GM10248 (cell line): ENCODE data around the gene CLMP.

ENCODE experiments used
- CTCF ChIA-PET: fragments of 300-600 bp; sonication (Branson Sonifier 250); formaldehyde crosslinking; extraction: SDS; loops from one replicate; lab custom pipeline; 2021; ENCODE audit warnings: antibody characterized with exemption; lab: Yijun Ruan, JAX
- POLR2A ChIA-PET: fragments of 350-650 bp; sonication (Branson Sonifier 250); formaldehyde crosslinking; extraction: SDS; loops from one replicate; lab custom pipeline; 2020; ENCODE audit warnings: antibody characterized with exemption; lab: Yijun Ruan, JAX
- DNase-seq: peaks from one replicate; pipeline ENCODE4 v3.0.0; 2012; ENCODE audit errors: extremely low spot score
- CTCF ChIP-seq: IDR thresholded peaks from 2 replicates; pipeline ENCODE4 v1.5.1; 2012; ENCODE audit warnings: mild to moderate bottlenecking, low read depth; ENCODE audit errors: extremely low read depth, missing control alignments, control extremely low read depth

Gene CLMP

GRCh38 chr11:123046473-123047259 lies 148.4 kb downstream of the CLMP start:
- CTCF ChIA-PET, result interaction anchor here (1.4 to 5.8 kb wide), 8 partner anchors 9 to 193 kb away, joined by 3 to 52 read pairs (median 8); no protein-coding TSS in a partner anchor
- DNase-seq, result no peak
- POLR2A ChIA-PET, result interaction anchor here (0.9 to 2.9 kb wide), 2 partner anchors 10 to 15 kb away, joined by 3 to 22 read pairs; partner anchors contain the start of gene HSPA8
- TF ChIP-seq CTCF, result no peak

GRCh38 chr11:123045101-123045500 lies 149.9 kb downstream of the CLMP start:
- CTCF ChIA-PET, result interaction anchor here (1.0 to 5.8 kb wide), 6 partner anchors 11 to 181 kb away, joined by 3 to 52 read pairs (median 6); no protein-coding TSS in a partner anchor
- TF ChIP-seq CTCF, result no peak
- POLR2A ChIA-PET, result no interaction called here
- DNase-seq, result no peak

DNA sequence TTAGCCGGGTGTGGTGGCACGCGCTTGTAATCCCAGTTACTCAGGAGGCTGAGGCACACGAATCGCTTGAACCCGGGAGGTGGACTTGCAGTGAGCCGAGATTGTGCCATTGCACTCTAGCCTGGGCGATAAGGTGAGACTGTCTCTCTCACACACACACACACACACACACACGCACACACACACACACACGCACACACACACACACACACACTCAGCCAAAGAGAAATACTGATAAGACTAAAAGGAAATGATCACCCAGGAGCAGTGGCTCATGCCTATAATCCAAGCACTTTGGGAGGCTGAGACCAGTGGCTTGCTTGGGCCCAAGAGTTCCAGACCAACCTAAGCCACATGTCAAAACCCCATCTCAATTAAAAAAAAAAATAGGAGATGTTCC lies 153.9 kb downstream of the CLMP start:
- CTCF ChIA-PET, result no interaction called here
- no peak for TF ChIP-seq CTCF
- DNase-seq, result no peak
- POLR2A ChIA-PET, result no interaction called here

DNA sequence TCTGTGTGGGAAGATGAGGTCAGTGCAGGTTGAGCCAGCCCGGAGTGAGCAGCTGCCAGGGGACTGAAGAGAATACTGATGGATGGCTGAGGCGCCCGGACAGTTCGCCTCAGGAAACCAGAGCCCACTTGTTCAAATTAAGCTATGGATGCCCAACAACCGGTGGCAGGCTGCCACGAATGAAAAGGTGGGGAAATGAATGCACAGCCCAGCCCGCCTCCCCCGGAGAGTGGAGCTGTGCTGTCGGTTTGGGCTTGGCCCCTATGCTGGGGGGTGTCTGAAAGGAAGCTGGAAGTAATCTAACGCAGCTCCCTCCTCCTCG lies 155.0 kb downstream of the CLMP start:
- no peak for TF ChIP-seq CTCF
- CTCF ChIA-PET, result interaction anchor here (0.8 to 1.8 kb wide), 3 partner anchors 13 to 17 kb away, joined by 3 to 6 read pairs (median 3); no protein-coding TSS in a partner anchor
- no peak for DNase-seq
- POLR2A ChIA-PET, result no interaction called here

DNA sequence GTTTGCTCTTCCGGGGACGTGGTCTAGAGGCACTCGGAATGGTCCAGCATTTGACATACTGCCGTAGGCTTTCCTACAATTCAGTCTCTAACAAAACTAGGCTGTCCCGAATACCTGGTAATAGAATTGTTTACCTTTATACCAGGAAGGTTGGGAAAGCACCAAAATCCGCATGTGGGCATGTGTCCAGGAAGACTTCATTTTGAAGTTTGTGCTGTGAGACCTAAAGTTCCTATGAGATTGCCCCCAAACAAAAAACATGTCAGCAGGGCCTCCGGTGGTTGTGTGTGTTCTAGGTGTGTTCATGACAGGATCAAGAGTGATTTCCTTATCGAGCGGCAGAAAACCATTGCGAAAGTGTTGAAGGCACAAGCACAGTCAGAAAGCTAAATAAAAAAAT lies 159.2 kb downstream of the CLMP start:
- no peak for TF ChIP-seq CTCF
- ChIA-PET POLR2A (interaction anchor here (0.7 kb wide), 1 partner anchor 13 kb away, joined by 7 read pairs; no protein-coding TSS in a partner anchor), CTCF (interaction anchor here (1.5 to 2.4 kb wide), 3 partner anchors 13 to 182 kb away, joined by 4 to 11 read pairs (median 9); no protein-coding TSS in a partner anchor)
- no peak for DNase-seq

- no peak for DNase-seq
- CTCF ChIA-PET, result interaction anchor here (0.7 to 5.4 kb wide), 7 partner anchors 9 to 127 kb away, joined by 3 to 31 read pairs (median 9); no protein-coding TSS in a partner anchor
- TF ChIP-seq CTCF, result no peak
- POLR2A ChIA-PET, result no interaction called here
Observed at GRCh38 chr11:123034597-123034996, 160.5 kb downstream of the CLMP start.
